H9 (cell line): ENCODE data around the gene POU2F1. TPM values are rescaled to one million over a fixed set of nuclear protein-coding genes. Genes with fewer than 3 reads are reported as not detected.

Experiments used
- DNase-seq: peaks from one replicate; pipeline ENCODE4 v3.0.0-alpha.2; 2017
- H2AFZ ChIP-seq: one replicate; pipeline ENCODE4 v1.6.1; 2013; ENCODE audit warnings: mild to moderate bottlenecking, low read length, control low read depth, moderate library complexity
- H2AK5ac ChIP-seq: 2 replicates; pipeline ENCODE4 v1.6.1; 2013; ENCODE audit warnings: low read length, control low read depth, mixed read lengths; ENCODE audit not compliant: insufficient read length
- H2BK120ac ChIP-seq: one replicate; pipeline ENCODE4 v1.6.1; 2013; ENCODE audit warnings: low read depth, mild to moderate bottlenecking, low read length, control low read depth, inconsistent platforms; ENCODE audit not compliant: poor library complexity, severe bottlenecking
- H2BK12ac ChIP-seq: 2 replicates; pipeline ENCODE4 v1.6.1; 2013; ENCODE audit warnings: low read length, control low read depth, mixed read lengths, low read depth; ENCODE audit not compliant: insufficient read length
- H2BK15ac ChIP-seq: 2 replicates; pipeline ENCODE4 v1.6.1; 2013; ENCODE audit warnings: low read depth, low read length, control low read depth
- H2BK20ac ChIP-seq: one replicate; pipeline ENCODE4 v1.6.1; 2013; ENCODE audit warnings: low read depth, mild to moderate bottlenecking, low read length, control low read depth, inconsistent platforms; ENCODE audit not compliant: poor library complexity, severe bottlenecking
- H2BK5ac ChIP-seq: 2 replicates; pipeline ENCODE4 v1.6.1; 2013; ENCODE audit warnings: low read length, control low read depth, mixed read lengths; ENCODE audit not compliant: insufficient read length
- H3K14ac ChIP-seq: 2 replicates; pipeline ENCODE4 v1.6.1; 2013; ENCODE audit warnings: low read length, control low read depth; ENCODE audit not compliant: insufficient read depth
- H3K18ac ChIP-seq: 2 replicates; pipeline ENCODE4 v1.6.1; 2013; ENCODE audit warnings: low read depth, mild to moderate bottlenecking, mixed read lengths, low read length, control low read depth; ENCODE audit not compliant: insufficient read length
- H3K23ac ChIP-seq: 2 replicates; pipeline ENCODE4 v1.6.1; 2013; ENCODE audit warnings: low read length, control low read depth, mixed read lengths, low read depth; ENCODE audit not compliant: insufficient read length
- H3K23me2 ChIP-seq: 2 replicates; pipeline ENCODE4 v1.6.1; 2013; ENCODE audit warnings: low read depth, mild to moderate bottlenecking, mixed read lengths, low read length, control low read depth; ENCODE audit not compliant: insufficient read length, poor library complexity, severe bottlenecking
- H3K27ac ChIP-seq: 2 replicates; pipeline ENCODE4 v1.5.1; 2013; ENCODE audit warnings: low read length, control low read depth, mixed read lengths, low read depth; ENCODE audit not compliant: insufficient read length
- H3K27me3 ChIP-seq: 2 replicates; pipeline ENCODE4 v1.6.1; 2013; ENCODE audit warnings: low read length, control low read depth, inconsistent platforms; ENCODE audit not compliant: insufficient read depth
- H3K4ac ChIP-seq: 2 replicates; pipeline ENCODE4 v1.6.1; 2013; ENCODE audit warnings: low read depth, mild to moderate bottlenecking, control low read depth, inconsistent platforms, low read length, moderate library complexity
- H3K4me1 ChIP-seq: 2 replicates; pipeline ENCODE4 v1.6.1; 2013; ENCODE audit warnings: low read length, control low read depth, inconsistent platforms; ENCODE audit not compliant: insufficient read depth
- H3K4me2 ChIP-seq: 2 replicates; pipeline ENCODE4 v1.6.1; 2013; ENCODE audit warnings: low read length, control low read depth, mixed read lengths; ENCODE audit not compliant: insufficient read length, insufficient read depth
- H3K56ac ChIP-seq: 2 replicates; pipeline ENCODE4 v1.6.1; 2013; ENCODE audit warnings: low read depth, mild to moderate bottlenecking, mixed read lengths, low read length, control low read depth; ENCODE audit not compliant: insufficient read length
- H3K79me1 ChIP-seq: 2 replicates; pipeline ENCODE4 v1.6.1; 2013; ENCODE audit warnings: low read depth, mild to moderate bottlenecking, moderate library complexity, low read length, control low read depth, inconsistent platforms; ENCODE audit not compliant: insufficient read depth, poor library complexity, severe bottlenecking
- H3K79me2 ChIP-seq: 2 replicates; pipeline ENCODE4 v1.6.1; 2013; ENCODE audit warnings: low read length, control low read depth, inconsistent platforms; ENCODE audit not compliant: insufficient read depth
- H3K9ac ChIP-seq: 2 replicates; pipeline ENCODE4 v1.6.1; 2013; ENCODE audit warnings: low read length, control low read depth, mixed read lengths; ENCODE audit not compliant: insufficient read length; ENCODE audit errors: extremely low read depth
- H3K9me3 ChIP-seq: one replicate; pipeline ENCODE4 v1.6.1; 2013; ENCODE audit warnings: low read depth, low read length, inconsistent platforms; ENCODE audit not compliant: control insufficient read depth
- H3T11ph ChIP-seq: one replicate; pipeline ENCODE4 v1.6.1; 2013; ENCODE audit warnings: mild to moderate bottlenecking, low read length, control low read depth, inconsistent platforms
- H4K20me1 ChIP-seq: one replicate; pipeline ENCODE4 v1.6.1; 2013; ENCODE audit not compliant: control insufficient read depth, insufficient read length, insufficient read depth
- H4K5ac ChIP-seq: 2 replicates; pipeline ENCODE4 v1.6.1; 2013; ENCODE audit warnings: low read depth, mild to moderate bottlenecking, mixed read lengths, low read length, control low read depth; ENCODE audit not compliant: insufficient read length
- H4K8ac ChIP-seq: replicated peaks from 2 replicates; pipeline ENCODE4 v1.6.1; 2013; ENCODE audit warnings: low read length, control low read depth, mixed read lengths, low read depth; ENCODE audit not compliant: insufficient read length
- H4K91ac ChIP-seq: 2 replicates; pipeline ENCODE4 v1.6.1; 2013; ENCODE audit warnings: low read depth, mild to moderate bottlenecking, moderate library complexity, mixed read lengths, low read length, control low read depth; ENCODE audit not compliant: insufficient read length
- H3K27ac Mint-ChIP-seq, 3 experiments: 2 replicates in 2 of 3; 3 replicates in 1 of 3; pipeline ENCODE4 v1.8.0; 2020 to 2021; ENCODE audit warnings: mixed read lengths in 3 of 3, mild to moderate bottlenecking in 1 of 3, moderate library complexity in 1 of 3
- H3K27me3 Mint-ChIP-seq: 2 replicates; pipeline ENCODE4 v1.8.0; 2021; ENCODE audit warnings: low read depth, mild to moderate bottlenecking, moderate library complexity, mixed read lengths
- H3K36me3 Mint-ChIP-seq, 3 experiments: 2 replicates in 2 of 3; 3 replicates in 1 of 3; pipeline ENCODE4 v1.8.0; 2020 to 2021; ENCODE audit warnings: low read depth in 3 of 3, mixed read lengths in 3 of 3; ENCODE audit not compliant: insufficient read depth in 1 of 3
- H3K4me1 Mint-ChIP-seq, 2 experiments: 2 replicates each; pipeline ENCODE4 v1.8.0; 2020; ENCODE audit warnings: mixed read lengths in 2 of 2
- H3K4me3 Mint-ChIP-seq, 2 experiments: 2 replicates in 1 of 2; 3 replicates in 1 of 2; pipeline ENCODE4 v1.8.0; 2020 to 2021; ENCODE audit warnings: mild to moderate bottlenecking in 2 of 2, mixed read lengths in 2 of 2, moderate library complexity in 1 of 2
- H3K9me3 Mint-ChIP-seq, 2 experiments: 2 replicates in 1 of 2; 3 replicates in 1 of 2; pipeline ENCODE4 v1.8.0; 2020; ENCODE audit warnings: mild to moderate bottlenecking in 2 of 2, mixed read lengths in 2 of 2, moderate library complexity in 1 of 2
- CTCF ChIP-seq: fragments of 200-600 bp; sonication (generic); conservative IDR thresholded peaks from 3 replicates; pipeline ENCODE4 v1.8.0; 2021; ENCODE audit warnings: antibody characterized with exemption, mild to moderate bottlenecking
- total RNA-seq: library from RNA; stranded (reverse); gene quantifications from 2 replicates; pipeline ENCODE4 v1.2.1, GENCODE V29; 2021

The POU2F1 gene
- total RNA-seq, 1 experiment from 2014 or later, result 62.5 TPM

- Mint-ChIP-seq H3K36me3 (peaks cover 0 to 22% (median 9%) of the 10 kb centered on the region in 3 experiments; a peak in 5 of 7 replicates), H3K9me3 (peaks cover 0 to 8% of the 10 kb centered on the region in 2 experiments; a peak in 3 of 5 replicates), H3K27ac (no peak overlapping the region), H3K4me1 (peaks cover 20 to 33% of the 10 kb centered on the region in 2 experiments), H3K27me3 (no peaks in the 10 kb centered on the region), H3K4me3 (no peak overlapping the region)
- Histone ChIP-seq H3K27me3 (no peaks in the 10 kb centered on the region), H3K23me2 (no peaks in the 10 kb centered on the region), H3K79me1 (peaks cover 9% of the 10 kb centered on the region), H3K4me2 (no peak overlapping the region), H3K4me1 (no peaks in the 10 kb centered on the region), H2BK15ac (no peak overlapping the region), H2AK5ac (no peak overlapping the region), H4K20me1 (no peaks in the 10 kb centered on the region), H3K9me3 (no peaks in the 10 kb centered on the region), H4K91ac (no peak overlapping the region), H3K23ac (no peak overlapping the region), H3K14ac (no peak overlapping the region), H3K9ac (no peak overlapping the region), H2BK5ac (no peak overlapping the region), H3K56ac (no peak overlapping the region), H2BK120ac (no peak overlapping the region), H2BK12ac (no peak overlapping the region), H2AFZ (no peak overlapping the region), H3K27ac (no peak overlapping the region), H3K79me2 (peaks cover 11% of the 10 kb centered on the region; the same call in 1 of the 2 replicates), H3K4ac (no peak overlapping the region), H4K5ac (no peak overlapping the region), H4K8ac (no peak overlapping the region), H2BK20ac (no peak overlapping the region), H3K18ac (no peak overlapping the region), H3T11ph (no peak overlapping the region)
- DNase-seq, result no peak
- TF ChIP-seq CTCF, result no peak
Measured at GRCh38 chr1:167292216-167292615, 71.5 kb downstream of the POU2F1 start.
